Measurements from ENCODE around the gene CMTM5.

DNA sequence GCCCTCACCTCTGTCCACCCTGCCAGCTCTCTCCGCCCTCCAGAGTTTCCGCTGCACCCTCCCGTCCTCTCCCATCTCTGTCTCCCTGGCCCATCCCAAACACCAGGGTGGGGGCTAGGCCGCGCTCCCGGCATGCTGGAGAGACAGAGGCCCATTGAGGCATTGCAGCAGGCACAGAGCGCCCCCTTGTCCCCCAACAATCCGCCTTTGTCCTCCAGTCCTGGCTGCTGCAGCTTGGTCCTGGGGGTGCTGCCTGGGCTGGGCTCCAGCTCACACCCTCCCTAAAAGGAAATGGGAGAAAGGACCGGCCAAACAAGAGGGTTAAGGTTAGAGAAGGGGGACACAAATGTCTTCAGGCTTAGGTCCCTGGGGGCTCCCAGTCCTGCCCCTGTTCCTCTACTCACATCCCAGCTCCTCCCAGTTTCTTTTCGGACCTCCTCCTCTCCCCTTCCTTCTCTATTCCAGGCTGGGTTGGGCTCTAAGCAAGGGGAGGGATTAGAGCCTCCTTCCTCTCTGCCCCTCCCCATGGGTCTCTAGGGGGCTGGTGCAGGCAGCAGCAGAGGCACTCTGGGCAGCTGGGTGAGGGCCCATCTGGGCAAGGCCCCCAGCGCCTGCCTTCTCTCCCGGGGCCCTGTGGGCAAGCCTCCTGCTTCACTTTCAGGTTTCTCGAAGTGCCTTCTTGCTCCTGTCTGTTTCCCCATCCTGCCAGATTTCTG lies at the start of gene CMTM5:
- no peak for TF ChIP-seq CTCF (IDR thresholded peaks at IDR 0.05; ENCODE audit: low read depth, low read length)
- TF ChIP-seq POLR2A (IDR thresholded peaks at IDR 0.05; ENCODE audit: extremely low read depth, insufficient read length), result no peak
- TF ChIP-seq MYC (IDR thresholded peaks at IDR 0.05; ENCODE audit: low read depth, low read length), result no peak
